NCI-H2196 treated with DMSO at 0.1 percent for 48 hours (cell line): Measurements from ENCODE around the gene QSOX2.
A peak's percentile ranks its signal among the peaks of the same experiment; 100 is the strongest.
"Not testable (repeated sequence)": the region's sequence is repeated elsewhere in the genome, so short reads cannot be mapped to it uniquely, and the experiment has no call there.

Experiments used
- DNase-seq: peaks from one replicate; lab custom pipeline; 2025; ENCODE audit not compliant: unreplicated experiment; lab: John Stamatoyannopoulos, UW

QSOX2 gene

DNA sequence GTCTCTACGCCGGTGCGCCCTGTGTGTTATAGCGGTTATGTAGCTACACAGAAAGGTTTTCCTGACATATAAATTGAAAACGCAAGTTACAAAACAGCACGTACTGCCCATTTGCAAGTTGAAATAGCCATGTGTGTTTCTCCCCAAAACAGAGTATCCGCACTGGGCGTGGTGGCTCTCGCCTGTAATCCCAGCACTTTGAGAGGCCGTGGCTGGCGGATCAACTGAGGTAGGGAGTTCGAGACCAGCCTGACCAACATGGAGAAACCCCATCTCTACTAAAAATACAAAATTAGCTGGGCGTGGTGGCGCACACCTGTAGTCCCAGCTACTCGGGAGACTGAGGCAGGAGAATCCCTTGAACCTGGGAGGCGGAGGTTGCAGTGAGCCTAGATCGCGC lies 21.0 kb upstream of the QSOX2 start:
- not testable (repeated sequence) for DNase-seq

DNA sequence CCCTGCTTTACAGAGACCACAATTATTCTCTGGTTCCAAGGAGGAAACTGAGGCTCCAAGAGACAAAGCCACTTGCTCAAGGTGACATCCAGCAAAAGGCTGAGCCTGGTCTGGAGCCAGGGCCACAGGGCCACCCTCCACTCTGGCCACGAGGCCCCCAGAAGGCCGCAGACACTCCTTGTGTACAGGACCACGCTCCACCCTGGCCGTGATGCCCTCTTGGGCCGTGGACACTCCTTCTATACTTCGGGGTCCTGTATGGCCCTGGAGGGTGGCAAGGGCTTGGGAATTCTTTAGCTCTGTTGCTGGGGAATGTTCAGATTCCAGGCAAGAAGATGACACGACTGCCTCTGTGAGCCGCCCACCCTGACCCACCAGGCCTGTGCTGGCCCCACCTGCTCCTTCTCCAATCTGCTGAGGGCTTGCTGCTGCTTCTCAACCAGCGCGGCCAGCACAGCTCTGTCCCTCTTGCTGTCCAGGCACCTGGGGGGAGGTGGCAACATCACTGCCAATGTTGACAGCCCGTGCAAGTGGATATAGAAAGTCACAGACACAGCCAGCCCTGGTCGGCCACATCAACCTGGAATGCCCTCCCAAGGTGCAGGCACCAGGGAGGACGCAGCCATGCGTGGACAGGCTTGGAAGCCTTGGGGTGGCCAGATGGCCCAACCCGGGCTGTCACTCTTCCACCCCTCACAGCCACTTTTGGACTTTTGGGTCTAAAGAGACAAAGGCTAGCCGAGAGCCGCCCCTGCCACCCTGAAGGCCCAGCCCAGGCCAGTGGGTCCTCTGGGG lies 20.1 kb upstream of the QSOX2 start:
- DNase-seq: no peak

DNA sequence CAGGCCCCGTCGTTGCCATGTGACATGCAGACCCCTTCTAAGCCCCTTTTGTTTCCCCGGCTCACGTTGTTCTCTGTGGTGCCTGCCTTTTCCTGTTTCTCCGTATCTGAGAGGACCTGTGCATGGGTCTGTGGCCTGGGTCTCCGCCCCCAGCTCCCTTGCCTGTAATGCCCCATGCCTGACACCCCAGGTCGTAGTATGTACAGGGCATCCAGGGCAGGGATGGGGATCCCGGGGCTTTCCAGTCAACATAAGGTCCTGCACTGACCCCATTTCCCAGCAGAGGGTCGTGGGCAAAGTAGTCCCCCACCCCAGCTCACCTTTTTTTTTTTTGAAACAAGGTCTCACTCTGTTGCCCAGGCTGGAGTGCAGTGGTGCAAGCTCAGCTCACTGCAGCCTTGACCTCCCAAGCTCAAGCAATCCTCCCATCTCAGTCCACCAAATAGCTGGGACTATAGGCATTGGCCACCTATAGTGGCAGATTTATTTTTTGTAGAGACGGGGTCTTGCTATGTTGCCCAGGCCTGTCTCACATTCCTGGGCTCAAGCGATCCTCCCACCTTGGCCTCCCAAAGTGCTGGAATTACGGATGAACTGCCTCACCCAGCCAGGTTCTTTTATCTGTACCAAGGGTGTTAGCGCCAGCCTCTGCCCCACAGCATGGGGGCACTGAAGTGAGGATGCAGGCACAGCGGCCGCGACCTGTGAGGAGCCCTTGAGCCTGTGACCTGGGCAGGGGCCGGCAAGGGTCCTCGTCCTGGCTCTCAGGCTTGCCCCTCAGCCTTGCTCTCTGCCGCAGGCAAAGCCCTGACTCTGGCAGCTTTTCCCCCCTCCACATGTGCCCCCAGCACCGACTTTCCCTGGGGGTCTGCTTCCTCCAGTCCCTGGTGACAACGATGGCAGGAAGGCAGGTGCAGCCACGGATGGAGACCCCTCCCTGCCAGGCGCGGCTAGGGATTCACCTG lies 19.1 kb upstream of the QSOX2 start:
- no peak for DNase-seq

DNA sequence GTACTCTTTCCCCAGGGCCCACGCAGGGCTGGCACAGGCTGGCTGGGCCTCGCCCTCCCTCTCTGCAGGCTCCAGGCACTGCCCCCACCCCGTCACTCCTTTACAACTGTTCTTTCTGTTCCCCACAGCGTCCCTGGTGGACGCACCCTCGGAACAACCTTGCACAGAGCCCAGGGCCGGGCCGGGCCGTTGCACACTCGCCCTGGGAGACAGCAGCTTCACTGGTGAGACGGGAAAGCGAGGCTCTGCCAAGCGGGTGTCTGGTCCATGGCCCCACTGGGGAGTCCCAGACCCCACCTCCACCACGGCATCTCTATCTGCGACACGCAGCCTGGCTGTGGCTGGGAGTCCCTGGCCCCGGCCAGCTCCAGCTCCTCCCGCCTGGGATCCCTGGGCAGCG lies 18.4 kb upstream of the QSOX2 start:
- peak; percentile 35 for DNase-seq

DNA sequence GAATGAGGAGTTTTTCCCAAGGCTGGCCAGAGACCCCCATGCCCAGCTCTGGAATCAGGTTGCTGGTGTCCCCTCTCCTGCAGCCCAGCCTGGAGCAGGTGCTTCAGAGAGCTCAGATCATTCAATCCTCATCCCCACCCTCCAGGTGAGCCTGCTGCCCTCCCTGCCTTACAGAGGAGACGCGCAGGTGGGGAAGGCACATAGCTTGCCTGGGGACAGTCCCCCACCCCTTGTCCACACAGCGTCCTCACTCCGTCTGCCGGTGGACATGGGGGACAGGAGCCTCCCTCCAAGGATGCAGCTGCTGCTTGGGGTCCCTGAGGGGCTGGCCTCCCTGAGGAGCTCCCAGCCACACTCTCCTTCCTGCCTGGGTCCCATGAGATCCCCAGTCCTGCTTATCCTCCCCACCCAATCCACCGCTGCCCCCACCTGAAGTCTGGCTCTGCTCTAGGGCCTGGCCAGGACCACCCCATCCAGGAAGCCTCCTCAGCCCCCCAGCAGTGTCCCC lies 17.1 kb upstream of the QSOX2 start:
- no peak for DNase-seq

DNA sequence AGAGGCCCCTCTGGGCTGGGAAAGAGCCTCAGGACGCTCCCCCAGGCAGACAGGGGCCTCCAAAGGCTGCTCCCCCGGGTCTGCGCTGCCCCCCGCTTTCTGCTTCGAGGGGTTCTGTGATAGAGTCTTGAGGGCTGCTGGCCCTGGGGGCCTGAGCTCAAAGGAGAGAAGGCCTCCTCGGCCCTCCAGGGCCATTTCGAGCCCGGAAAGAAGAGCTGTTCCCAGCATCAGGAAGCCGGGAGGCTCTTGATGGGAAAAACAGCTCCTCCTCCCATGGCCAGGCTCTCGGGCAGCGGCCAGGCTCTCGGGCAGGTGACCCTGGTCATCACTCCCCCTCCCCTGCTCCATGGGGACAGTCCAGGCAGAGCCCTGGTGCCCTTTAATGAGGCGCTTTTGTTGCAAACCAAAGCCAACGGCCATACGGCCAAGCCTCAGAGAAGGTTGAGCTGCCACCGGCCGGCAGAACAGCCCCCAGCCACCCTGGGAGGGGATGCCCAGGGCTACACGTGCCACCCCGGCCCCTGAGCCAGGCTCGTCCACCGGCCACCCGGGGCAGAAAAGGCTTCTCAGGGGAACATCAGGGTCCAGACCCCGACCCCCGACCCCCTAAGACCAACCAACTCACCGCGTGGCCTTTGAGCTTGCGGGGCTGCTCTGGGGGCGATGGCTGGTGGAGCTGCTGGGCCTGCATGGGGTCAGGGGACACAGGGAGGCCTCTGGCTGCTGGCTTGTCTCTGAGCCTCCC lies 16.2 kb upstream of the QSOX2 start:
- DNase-seq: no peak

DNA sequence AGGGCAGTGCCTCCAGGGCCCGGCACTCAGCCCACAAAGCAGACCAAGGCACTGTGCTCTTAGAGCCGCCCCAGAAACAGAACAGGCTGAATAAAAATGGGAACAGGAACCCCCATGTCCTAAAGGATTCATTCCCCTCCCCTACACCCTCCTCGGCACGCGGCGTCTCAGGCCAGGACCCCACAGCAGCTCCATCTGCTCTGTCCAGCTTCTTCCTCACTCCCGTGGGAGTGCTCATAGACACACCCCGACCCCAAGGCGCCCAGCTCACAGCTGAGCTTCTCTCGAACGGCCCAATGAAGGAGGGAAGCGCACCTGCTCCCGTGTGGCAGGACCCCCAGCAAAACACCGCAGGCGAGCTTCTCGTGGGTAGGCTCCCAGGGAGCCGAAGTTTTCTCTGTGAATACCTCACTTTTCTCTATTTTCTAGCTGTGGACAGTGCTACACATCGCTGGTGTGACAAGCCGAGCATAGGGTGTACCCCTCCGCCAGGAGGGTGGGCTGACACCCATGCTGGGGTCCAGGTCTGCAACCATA lies 15.4 kb upstream of the QSOX2 start:
- DNase-seq: no peak

DNA sequence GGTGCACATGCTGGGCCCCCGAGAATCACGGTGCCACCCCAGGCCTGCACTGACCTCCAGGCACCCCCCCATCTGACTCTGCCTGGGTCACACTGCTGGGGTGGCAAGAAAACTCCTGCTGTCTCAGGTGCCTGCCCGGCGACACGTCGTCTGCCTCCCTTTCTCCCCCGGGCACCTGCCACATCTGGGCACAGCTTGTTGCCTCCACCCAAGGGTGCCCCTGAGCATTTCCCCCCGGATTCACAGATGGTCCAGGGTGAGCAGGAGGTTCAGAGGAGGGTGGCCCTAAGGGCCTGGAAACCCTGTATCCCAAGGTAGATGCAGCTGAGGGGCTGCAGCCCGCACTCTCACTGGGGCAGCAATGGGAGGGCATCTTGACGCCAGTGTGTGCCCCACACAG lies 14.9 kb upstream of the QSOX2 start:
- DNase-seq: no peak

DNA sequence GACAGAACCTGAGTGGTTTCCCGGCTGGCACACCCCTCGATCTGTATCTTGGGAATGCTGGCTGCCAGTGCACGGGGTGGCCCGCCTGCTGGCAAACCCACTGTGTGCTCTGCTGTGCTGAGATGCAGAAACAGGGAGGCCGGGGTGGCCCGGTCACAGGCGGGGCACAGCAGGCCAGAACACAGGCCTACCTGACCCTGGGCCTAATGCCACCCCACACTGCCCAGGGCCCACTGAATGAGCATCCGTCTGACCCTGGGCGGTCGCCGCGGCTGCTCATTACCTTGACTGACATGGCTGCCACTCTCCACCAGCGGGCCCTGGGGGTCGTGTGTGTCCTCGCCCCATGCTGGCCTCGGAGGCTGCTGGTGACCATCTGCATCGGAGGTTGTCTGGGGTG lies 14.2 kb upstream of the QSOX2 start:
- DNase-seq: no peak

DNA sequence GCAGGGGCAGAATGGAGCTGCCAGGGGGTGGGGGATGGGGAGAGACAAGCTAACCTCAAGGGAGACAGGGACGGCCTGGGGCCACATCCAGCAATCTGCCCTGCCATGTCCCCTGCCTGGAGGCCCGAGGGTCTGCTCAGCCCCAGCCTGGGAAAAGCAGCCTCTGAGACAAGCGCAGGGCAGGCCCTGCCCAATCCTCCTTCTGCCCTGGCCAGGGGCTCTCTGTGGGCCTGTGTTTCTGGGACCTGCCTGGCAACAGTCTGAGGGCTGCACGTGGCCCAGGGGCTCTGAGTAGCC lies 13.9 kb upstream of the QSOX2 start:
- no peak for DNase-seq

DNA sequence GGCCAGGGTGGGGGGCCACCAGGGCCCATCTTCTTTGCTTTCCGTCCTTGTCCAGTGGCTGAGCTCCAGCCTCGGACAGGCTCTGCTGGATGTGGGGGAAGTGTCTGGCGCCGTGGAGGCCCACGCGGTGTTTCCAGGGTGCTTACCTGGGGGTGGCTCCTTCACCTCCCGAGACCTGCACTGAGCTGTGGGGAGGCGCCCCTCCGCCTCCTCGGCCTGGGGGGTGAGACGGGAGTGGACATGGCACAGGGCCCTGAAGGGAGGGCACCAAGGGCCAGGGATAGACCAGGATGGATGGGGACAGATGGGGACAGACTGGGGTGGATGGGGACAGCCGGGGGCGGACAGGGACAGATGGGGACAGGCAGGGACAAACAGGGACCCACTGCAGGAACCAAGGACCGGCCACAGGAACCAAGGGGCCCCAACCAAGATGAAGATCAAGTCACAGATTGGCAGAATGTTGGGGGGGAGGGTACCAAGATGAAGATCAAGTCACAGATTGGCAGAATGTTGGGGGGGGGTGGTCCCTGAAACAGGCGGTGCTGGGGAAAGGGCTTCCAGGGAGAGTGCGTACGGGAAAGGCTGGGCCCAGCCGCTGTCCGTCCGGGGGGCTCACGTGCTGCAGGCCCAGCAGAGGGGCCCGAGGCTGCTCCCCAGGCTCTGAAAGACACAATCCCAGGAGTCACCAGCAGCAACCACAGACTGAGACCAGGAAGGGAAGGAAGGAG lies 13.3 kb upstream of the QSOX2 start:
- no peak for DNase-seq

DNA sequence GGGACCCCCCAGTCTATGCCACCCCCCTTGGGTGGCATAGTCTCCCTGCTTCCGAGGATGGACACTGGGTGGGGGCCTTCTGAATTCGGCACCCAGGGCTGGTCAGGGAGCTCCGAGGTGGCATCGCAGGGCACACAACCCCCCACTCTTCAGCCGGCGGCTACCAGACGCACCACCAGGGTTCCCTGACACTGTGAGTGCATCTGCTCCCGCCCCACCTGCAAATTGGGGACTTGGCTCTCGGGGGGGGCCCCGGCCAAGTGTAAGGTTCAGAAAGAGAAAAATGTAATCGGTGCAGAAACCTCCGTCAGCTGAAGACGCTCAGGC lies 12.7 kb upstream of the QSOX2 start:
- no peak for DNase-seq

DNA sequence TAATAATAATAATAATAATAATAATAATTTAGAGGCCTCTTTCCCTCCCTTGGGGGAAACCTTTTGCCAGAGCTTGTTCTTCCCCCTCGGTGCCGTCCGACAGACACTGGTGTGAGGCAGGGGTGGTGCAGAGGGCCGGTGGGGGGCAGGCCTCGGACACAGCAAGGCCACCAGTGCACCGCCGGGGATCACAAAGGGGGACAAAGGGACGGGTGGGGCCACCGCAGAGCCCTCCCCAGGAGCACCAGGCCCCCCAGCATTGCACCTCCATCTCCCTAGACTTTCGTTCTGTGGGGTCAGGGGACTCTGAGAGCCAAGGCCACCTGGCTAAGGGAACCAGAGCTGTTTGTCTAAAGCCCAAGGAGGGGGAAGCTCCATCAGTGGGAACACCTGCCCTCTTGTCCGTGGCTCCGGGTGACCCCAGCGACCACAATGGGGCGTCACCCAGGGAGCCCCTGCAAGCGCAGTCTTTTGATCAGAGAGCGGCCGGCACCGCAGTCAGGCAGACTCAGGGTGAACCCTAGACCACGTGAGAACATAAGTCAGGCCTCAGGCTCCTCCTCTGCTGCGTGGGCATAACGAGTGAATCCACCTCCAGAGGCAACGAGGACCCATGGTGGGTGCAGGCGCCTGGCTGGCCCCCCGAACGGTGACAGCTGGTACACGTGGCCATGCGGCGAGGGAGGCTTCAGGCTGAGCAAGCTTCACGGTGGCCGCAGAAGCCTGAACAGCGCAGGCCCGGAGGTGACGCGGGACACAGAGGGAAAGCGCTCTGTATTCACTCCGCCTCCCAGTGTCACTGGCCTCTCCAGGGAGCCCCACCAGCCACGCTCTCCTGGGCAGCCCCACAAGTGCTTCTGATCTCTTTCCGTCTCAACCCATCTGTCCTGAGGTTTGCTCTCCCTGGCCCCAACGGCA lies 12.0 kb upstream of the QSOX2 start:
- DNase-seq: no peak

DNA sequence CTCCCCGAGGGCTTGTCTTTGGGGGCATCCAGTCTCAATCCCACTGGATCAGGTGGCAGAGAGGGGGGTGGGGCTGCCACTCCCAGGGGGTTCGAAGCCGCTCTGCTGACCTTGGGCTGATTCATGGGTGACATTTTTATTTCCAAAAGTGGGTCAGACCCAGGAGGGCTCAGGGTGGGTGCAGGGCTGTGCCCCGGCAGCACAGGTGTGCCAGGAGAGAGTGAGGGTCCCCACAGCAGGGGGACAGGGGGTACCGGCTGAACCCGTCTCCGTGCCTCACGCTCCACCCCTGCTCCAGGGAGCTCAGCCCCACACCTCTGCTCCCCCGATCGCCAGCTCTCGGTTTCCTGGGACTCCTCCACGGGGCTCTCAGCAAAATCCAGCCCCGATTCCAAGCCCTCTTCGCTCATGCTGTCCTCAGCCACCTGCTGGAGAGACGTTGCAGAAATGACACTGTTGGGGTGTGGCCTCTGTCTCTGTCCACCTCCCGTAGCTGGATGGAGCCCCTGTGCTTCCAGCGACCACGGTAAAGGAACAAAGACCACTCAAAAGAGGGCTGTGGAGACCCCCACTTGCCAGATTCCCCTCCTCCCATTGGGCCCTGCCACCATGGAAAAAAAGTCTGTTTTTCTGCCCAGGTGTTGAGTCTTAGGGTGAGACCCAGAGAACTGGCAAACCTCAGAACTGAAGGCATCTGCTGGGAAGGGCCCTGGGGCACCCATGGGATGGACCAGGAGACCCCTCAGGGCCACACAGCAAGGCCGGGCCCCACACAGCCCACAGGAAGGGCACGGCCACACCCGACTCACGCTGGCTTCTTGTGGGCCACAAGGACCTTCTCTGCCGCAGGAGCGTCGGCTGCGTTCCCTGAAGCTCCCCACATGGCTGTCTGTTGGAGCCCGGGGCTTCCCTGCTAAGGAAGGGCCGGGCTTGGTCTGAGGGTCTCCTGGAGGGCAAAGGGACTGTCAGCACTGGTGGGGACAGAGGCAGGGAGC lies 10.6 kb upstream of the QSOX2 start:
- DNase-seq: no peak

DNA sequence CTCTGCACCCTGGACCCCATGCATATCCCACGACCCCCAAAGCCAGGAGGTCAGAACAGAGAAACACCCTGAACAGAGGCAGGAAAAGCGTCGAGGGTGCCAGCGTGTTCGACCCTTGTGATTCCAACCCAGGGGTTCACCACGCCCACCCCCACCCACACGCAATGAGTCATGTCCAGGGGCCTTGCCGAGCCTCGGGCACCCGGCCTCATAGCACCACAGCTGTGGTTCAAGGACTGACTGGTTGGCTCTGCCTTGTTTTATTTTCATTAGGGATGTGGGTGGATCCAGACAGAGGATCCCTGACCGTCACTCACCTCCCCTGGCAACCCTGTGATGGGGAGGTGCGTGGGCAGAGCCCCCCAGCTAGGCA lies 9.5 kb upstream of the QSOX2 start:
- DNase-seq: no peak

DNA sequence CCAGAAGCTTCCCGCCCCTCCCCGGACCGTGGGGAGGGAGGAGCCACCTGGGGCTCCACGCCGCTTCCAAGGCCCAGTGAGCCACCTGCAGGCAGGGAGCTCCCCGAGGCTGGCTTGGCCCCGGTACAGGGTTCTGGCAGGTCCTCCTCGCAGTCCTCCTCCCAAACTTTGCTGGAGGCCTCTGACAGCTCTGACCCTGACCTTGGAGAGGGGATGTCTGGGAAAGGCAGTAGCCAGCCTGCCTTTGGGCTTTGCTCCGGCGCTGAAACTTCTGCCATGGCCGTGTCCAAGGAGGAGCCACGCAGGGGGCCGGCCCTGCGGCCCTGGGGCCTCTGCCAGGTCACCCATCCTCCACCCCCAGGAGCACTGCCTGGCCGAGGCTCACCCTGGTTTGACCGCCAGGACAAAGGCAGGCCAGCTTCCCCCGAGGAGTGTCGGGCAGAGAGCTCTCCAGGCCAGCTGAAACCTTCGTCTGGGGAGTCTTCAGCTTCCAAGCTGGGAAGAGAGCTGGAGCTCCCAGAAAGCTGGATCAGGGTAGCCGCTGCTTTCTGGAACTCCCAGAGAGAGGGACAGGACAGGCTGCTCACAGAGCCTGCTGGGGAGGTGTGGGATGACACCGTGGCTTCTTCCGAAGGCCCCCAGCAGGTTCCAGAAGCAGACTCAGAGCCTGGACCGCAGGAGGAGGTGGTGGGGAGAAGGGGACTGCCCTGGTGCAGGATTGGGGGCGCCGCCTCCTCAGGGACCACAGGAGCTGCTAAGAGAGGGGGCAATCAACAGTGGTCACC lies 9.0 kb upstream of the QSOX2 start:
- DNase-seq: no peak

DNA sequence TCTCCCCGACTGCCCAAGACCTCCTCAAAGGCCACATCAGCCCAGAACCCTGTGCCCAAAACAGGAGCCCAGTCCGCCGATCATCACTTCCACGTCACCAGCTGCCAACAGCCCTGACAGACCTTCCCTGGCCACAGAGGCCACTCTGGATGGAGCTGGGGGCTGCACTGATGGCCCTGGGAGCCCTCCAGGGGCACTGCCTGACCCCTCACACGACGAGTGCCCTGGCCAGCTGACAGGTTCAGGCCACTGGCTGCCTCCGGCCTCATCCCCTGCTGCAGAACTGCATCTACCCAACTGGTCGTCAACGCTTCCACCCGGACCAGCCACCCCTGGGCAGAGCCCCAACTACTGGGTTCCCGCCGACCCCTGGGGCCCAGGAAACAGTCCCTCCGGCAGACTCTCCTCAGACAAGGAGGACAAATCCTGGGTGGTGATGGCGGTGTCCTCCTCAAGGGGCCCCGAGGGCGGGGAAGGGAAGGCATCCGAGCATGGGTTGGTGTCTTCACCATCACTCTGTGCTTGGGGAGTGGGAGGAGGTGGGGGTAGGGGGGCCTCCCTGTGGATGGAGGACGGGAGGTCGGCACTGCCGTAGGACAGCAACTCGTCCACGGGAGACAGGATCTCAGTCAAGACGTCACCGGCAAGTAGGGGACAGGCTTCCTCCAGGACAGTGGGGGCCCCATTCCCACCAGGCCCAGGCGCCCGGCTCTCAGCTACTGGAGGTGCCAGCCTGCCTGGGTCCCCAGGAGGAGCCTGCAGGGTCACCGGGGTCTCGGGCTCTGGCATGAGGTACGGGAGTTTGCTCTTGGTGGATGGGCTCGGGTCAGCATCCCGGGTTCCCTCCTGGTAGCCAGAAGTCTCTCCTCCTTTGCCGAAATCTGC lies 7.9 kb upstream of the QSOX2 start:
- no peak for DNase-seq
